ENCODE data around the gene ZC3H6. TPM values are rescaled to one million over a fixed set of nuclear protein-coding genes. Genes with fewer than 3 reads are reported as not detected.
"Not testable (repeated sequence)": the region's sequence is repeated elsewhere in the genome, so short reads cannot be mapped to it uniquely, and the experiment has no call there.

Gene ZC3H6
- total RNA-seq, 1 donor from 2014 or later: 15.8 TPM

GRCh38 chr2:112345030-112346027, 69.9 kb downstream of the ZC3H6 start:
- Mint-ChIP-seq H3K9me3 (peaks cover 4% of the 10 kb centered on the region), H3K4me3 (no peak overlapping the region), H3K4me1 (peaks cover 13% of the 10 kb centered on the region), H3K27me3 (ENCODE audit: low read depth) (no peaks in the 10 kb centered on the region), H3K27ac (no peak overlapping the region), H3K36me3 (no peaks in the 10 kb centered on the region)
- TF ChIP-seq CTCF (IDR thresholded peaks at IDR 0.05; ENCODE audit: unreplicated experiment): no peak
- no peak for DNase-seq (ENCODE audit: low spot score in 2 of 2, unreplicated experiment in 2 of 2)

GRCh38 chr2:112352292-112352691, 76.9 kb downstream of the ZC3H6 start:
- H3K4me1 Mint-ChIP-seq; H3K27ac Mint-ChIP-seq; H3K27me3 Mint-ChIP-seq (ENCODE audit: low read depth); H3K4me3 Mint-ChIP-seq; H3K9me3 Mint-ChIP-seq; DNase-seq (ENCODE audit: low spot score in 2 of 2, unreplicated experiment in 2 of 2); H3K36me3 Mint-ChIP-seq: not testable (repeated sequence)

- H3K4me1 Mint-ChIP-seq; H3K9me3 Mint-ChIP-seq; H3K27me3 Mint-ChIP-seq (ENCODE audit: low read depth); H3K36me3 Mint-ChIP-seq; DNase-seq (ENCODE audit: low spot score in 2 of 2, unreplicated experiment in 2 of 2); H3K4me3 Mint-ChIP-seq; H3K27ac Mint-ChIP-seq: not testable (repeated sequence)
Measured at GRCh38 chr2:112352809-112353603, 77.6 kb downstream of the ZC3H6 start.

- DNase-seq (ENCODE audit: low spot score in 2 of 2, unreplicated experiment in 2 of 2); H3K27ac Mint-ChIP-seq; H3K27me3 Mint-ChIP-seq (ENCODE audit: low read depth); H3K4me3 Mint-ChIP-seq; H3K36me3 Mint-ChIP-seq; H3K4me1 Mint-ChIP-seq: not testable (repeated sequence)
- peaks cover 11% of the 10 kb centered on the region for H3K9me3 Mint-ChIP-seq
Measured at GRCh38 chr2:112354335-112354734, 78.9 kb downstream of the ZC3H6 start.

- H3K27me3 Mint-ChIP-seq (ENCODE audit: low read depth); H3K36me3 Mint-ChIP-seq; H3K27ac Mint-ChIP-seq; H3K4me1 Mint-ChIP-seq; H3K4me3 Mint-ChIP-seq; DNase-seq (ENCODE audit: low spot score in 2 of 2, unreplicated experiment in 2 of 2): not testable (repeated sequence)
- peaks cover 16% of the 10 kb centered on the region for H3K9me3 Mint-ChIP-seq
Measured at GRCh38 chr2:112360055-112360454, 84.7 kb downstream of the ZC3H6 start.

Other genes with a start within 250 kb of the ZC3H6 start
- gene TMEM87B, start 220.3 kb upstream of the ZC3H6 start, total RNA-seq: 19.4 to 22.8 TPM (median 20.0 TPM) in 3 replicates
- 1.9 to 2.4 TPM (median 2.2 TPM) in 3 replicates for gene FBLN7, start 137.2 kb upstream of the ZC3H6 start, total RNA-seq
- gene ZC3H8, start 20.6 kb upstream of the ZC3H6 start, total RNA-seq: 18.7 to 20.7 TPM (median 20.2 TPM) in 3 replicates
- 12.8 to 14.6 TPM (median 13.7 TPM) in 3 replicates for gene RGPD8, start 158.0 kb downstream of the ZC3H6 start, total RNA-seq
- gene TTL, start 206.6 kb downstream of the ZC3H6 start, total RNA-seq: 42.9 to 45.1 TPM (median 43.1 TPM) in 3 replicates

Measured in mesothelial cell of epicardium (in vitro differentiated cells).